NCI-H82 treated with DMSO at 0.1 percent for 48 hours (cell line): ENCODE results near the gene PRSS38.
A peak's percentile ranks its signal among the peaks of the same experiment; 100 is the strongest.

Experiments
- DNase-seq: peaks from one replicate; lab custom pipeline; 2025; ENCODE audit not compliant: unreplicated experiment; lab: John Stamatoyannopoulos, UW

Gene PRSS38

DNA sequence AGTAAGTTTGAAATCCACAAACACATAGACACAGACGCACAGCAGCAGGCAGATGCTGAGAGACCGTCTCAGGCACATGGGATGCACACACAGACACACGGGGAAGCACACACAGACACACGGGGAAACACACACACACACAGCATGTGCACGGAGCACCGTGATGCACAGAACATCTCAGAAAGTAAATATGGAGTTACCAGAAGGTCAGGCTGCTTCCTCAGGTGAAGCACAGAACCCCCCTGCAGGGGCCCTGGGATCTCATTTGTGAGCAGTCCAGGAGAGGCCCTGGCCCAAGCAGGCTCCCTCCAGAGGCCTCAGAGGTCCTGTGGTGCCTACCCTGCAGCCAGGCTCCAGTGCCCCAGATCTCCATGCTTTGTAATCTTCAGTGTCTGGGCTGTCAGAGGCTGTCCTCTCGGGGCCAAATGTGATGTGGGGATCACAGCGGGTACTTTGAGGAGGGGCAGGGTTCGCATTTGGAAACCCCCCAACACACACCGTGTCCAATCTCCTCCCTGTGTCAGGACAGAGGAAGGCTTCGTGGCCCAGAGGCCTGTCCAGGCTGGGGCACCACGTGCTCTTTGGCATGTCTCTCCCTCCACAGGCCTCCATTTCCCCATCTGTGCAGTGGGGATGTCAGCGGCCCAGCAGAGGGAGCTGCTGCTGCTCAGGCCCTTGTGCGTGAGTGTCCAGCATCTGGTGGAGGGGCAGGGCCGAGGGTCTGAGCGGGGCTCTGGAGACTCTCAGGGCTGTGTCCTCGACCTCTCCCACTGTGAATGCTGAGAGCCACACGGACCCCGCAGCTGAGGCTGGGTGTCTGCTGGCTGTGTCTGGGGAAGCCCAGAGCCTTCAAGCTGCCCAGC is 23.0 kb upstream of the PRSS38 start:
- no peak for DNase-seq

DNA sequence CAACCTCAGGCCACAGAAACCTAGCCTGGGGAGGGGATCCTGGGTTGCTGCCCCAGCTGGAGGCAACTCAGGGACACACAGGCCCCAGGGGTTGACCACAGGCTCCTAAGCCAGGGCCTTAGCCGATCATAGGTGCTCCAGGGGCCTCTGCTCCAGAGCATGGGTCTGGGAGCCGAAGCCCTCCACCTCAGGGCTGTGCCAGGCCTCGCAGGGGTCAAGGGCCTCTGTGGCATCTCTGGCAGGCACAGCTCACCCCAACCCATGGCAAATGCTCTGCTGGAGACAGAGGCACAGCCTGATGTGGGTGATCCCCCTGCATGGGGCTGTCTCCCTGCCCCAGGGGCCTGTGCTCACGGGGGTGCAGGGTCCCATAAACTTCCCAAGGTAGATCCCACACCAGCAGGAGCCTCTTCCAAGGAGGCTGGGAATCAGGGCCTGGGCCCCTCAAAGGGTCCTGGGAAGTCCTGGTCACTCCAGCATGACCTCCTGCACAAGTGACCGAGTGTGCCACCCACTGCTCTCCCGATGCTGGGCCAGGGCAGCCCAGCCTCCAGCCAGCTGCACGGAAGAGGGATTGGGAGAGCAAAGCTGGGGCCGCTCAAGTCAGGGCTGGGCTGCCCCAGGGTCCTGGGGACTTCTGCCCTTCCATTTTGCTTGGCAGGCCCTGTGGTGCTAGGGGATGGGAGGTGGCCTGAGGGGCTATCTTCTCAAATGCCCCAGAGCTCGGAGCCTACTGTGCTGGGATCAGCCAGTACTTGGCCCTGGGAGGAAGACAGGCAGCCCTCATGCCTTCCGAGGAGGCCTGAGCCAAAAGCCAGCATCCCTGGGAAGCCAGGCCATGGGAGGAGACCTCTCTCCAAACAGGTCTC is 22.2 kb upstream of the PRSS38 start:
- no peak for DNase-seq

GRCh38 chr1:227793948-227794816 is 21.3 kb upstream of the PRSS38 start:
- DNase-seq = peak; percentile 38

DNA sequence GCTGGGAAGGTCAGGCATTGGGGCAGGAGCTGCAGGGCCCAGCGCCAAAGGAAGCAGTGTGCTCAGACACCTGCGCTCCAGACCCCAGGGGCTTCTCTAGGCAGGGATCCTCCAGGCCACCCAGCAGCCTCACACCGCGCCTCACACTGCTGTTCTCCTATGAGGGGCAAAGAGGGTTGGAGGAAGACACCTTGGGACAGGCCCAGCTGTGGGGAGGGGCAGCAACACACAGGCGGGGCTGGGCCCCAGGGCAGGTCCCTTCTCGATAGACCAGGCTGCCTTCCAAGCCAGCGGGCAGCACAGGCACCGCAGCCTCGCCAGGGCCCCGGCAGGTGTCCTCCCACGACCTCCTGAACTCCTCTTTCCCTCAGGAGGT is 20.7 kb upstream of the PRSS38 start:
- DNase-seq = no peak

GRCh38 chr1:227795732-227796131 is 19.7 kb upstream of the PRSS38 start:
- DNase-seq = no peak

- DNase-seq = no peak
Observed at GRCh38 chr1:227796359-227796915, 19.0 kb upstream of the PRSS38 start.

DNA sequence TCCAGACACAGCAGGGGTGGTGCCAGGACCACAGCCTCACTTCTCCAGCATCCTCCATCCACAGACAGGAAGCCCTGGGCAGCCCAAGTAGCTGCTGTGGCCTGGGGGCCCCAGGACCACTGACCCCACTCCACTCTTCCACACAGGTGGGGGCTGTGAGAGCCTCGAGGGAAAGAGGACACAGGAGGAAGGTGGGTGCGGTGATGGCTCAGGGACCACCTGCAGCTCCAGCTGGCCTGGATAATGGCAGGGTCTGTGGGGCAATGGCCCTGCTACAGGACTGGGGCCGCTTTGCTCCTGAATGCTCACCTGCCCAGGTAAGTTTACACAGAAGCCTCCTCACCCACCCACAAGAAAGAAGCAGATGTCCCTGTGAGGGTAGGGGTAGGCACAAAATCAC is 18.3 kb upstream of the PRSS38 start:
- no peak for DNase-seq

DNA sequence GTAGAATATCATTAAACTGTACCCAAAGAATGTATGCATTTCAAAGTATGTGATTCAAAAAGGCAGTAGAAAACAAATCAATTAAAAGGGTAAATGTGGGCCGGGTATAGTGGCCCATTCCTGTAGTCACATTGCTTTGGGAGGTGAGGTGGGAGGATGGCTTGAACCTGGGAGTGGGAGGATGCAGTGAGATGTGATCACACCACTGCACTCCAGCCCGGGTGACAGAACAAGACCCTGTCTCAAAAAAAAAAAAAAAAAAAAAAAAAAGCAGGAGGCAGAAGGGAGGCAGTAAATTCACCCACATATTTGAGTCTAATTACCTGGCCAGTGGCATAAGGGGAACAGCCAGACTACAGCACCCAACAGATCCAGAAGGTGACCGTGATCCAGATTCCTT is 17.9 kb upstream of the PRSS38 start:
- no peak for DNase-seq

DNA sequence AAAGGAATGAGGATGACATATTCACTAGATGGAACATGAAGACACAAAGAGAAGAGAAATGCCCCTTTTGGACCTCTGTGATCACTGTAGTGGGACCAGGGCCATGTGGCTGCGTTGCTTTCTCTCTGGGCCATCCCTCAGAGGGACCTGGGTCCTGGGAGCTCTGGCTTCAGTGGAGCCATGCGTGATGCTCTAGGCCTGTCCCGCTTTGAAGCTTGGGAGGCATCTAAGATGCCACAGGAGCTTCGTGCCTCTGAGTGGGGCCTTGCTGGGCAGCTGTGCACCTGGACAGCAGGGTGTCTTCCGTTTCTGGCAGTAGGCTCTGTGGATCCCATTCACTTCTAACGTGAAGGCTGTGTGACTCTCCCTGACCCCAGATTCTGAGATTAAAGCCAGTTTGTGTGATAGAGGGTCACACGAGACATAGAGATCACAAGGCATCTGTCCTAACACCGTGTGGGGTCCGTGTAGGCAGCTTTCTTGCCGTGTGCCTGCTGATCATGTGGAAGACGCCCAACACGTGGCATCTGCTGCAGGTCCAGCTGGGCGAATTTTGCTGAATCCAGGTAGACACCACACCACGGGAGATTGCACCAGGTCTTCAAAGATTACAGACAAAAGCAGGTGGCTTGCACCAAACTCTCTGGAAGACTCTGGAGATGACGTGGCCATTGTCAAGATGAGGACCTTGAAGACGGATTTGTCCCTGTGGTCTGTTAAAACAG is 17.2 kb upstream of the PRSS38 start:
- DNase-seq = no peak

GRCh38 chr1:227799756-227800155 is 15.7 kb upstream of the PRSS38 start:
- no peak for DNase-seq

DNA sequence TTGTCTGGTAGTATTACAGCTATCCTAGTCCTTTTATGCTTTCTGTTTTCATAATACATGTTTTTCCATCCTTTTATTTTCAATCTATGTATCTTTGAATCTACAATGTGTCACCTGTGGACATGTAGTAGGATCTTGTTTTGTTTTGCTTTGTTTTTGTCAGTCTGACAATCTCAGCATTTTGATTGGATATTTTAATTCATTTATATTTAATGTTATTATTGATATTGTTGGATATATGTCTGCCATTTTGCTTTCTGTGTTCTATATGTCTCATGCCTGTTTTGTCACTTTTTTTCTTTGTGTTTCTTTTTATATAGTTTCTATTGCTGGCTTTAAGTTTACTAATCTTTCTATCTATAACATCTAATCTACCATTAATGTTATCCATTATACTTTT is 11.5 kb upstream of the PRSS38 start:
- no peak for DNase-seq

DNA sequence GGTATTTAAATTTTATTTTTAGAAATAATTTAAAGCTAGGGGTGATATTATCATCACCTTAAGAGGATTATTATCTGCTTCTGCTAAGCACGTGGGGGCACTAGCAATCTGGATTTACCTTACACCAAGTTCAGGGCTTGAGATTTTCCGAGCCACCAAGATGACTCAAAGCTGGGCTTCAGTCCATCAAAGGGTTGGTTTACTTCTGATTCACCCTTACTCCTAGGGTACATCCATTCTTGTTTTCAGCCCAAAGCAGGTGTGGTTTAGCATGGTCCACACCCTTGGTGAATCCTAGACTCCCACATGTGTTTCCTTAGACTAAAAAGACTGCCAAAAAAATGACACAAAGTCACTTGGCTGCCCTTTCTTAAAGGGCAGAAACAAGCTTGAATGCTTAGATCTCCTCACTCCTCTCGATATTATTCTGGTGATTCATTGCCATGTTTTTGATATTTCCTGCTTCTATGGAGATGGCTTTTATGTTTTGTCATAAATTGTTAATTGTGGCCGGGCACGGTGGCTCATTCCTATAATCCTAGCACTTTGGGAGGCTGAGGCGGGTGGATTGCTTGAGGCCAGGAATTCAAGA is 9.8 kb upstream of the PRSS38 start:
- DNase-seq = no peak

- DNase-seq = no peak
Observed at GRCh38 chr1:227808566-227808965, 6.9 kb upstream of the PRSS38 start.

GRCh38 chr1:227809026-227809425 is 6.4 kb upstream of the PRSS38 start:
- no peak for DNase-seq

GRCh38 chr1:227813962-227814361 is 1.5 kb upstream of the PRSS38 start:
- DNase-seq = no peak

- DNase-seq = no peak
Observed at GRCh38 chr1:227816750-227817446, 1.4 kb downstream of the PRSS38 start.

DNA sequence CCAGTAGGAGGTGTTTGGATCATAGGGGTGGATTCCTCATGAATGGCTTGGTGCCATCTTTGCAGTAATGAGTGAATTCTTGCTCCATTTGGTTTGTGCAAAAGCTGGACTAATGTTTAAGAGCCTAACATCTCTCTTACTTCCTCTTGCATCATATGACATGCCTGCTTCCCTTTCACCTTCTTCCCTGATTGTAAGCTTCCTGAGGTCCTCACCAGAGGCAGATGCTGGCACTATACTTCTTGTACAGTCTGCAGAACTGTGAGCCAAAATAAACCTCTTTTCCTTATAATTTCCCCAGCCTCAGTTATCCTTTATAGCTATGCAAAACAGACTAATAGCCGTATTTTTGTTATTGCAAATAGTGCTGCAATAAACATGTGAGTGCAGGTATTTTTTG is 8.1 kb downstream of the PRSS38 start:
- DNase-seq = no peak

DNA sequence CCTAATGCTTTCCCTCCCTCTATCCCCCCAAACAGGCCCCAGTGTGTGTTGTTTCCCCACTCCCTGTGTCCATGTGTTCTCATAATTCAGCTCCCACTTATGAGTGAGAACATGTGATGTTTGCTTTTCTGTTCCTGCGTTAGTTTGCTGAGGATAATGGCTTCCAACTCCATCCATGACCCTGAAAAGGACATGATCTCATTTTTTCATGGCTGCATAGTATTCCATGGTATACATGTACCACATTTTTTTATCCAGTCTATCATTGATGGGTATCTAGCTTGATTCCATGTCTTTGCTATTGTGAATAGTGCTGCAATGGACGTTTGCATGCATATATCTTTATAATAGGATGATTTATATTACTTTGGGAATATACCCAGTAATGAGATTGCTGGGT is 8.7 kb downstream of the PRSS38 start:
- no peak for DNase-seq

- no peak for DNase-seq
Observed at GRCh38 chr1:227828786-227829185, 13.3 kb downstream of the PRSS38 start.
